Endothelial cell of umbilical vein (primary cell): Measurements from ENCODE around the gene CCR5AS.
"Not testable (repeated sequence)": the region's sequence is repeated elsewhere in the genome, so short reads cannot be mapped to it uniquely, and the experiment has no call there.

Experiments
- BruUV-seq: library from RNA; stranded (reverse); fragments of 400-500 nt; replicated peaks from 2 replicates; lab custom pipeline; 2021; lab: Mats Ljungman, UMichigan
- CTCF ChIA-PET: fragments of 300-600, 350-600 bp; sonication (Branson Sonifier 250); formaldehyde crosslinking; loops from one replicate; lab custom pipeline; 2021; ENCODE audit warnings: antibody characterized with exemption, inconsistent platforms; lab: Charles Lee
- POLR2A ChIA-PET: fragments of 300-600, 350-600 bp; sonication (Branson Sonifier 250); formaldehyde crosslinking; loops from one replicate; lab custom pipeline; 2021; ENCODE audit warnings: antibody characterized with exemption, inconsistent platforms; lab: Charles Lee
- DNase-seq: peaks from one replicate; pipeline ENCODE4 v3.0.0-alpha.2; 2011; ENCODE audit warnings: low read depth, low spot score
- FAIRE-seq: peaks from 2 replicates; lab custom pipeline; 2011; peaks lifted over from hg19 to GRCh38; lab: Jason Lieb, UNC
- H2AFZ ChIP-seq: 2 replicates; pipeline ENCODE4 v1.6.0; 2012; ENCODE audit warnings: low read depth, low read length, control low read depth, inconsistent platforms
- H3K27ac ChIP-seq: 2 replicates; pipeline ENCODE4 v1.5.1; 2011; ENCODE audit warnings: low read depth, mild to moderate bottlenecking, control low read depth, low read length, moderate library complexity; ENCODE audit not compliant: insufficient read depth
- H3K27me3 ChIP-seq, 2 experiments: 2 replicates each; pipeline versions ENCODE4 v1.6.0 to v1.6.1; 2011; ENCODE audit warnings: low read length in 2 of 2, mixed read lengths in 1 of 2; ENCODE audit not compliant: control insufficient read depth in 2 of 2, insufficient read depth in 2 of 2
- H3K36me3 ChIP-seq, 2 experiments: 2 replicates in 1 of 2; 3 replicates in 1 of 2; pipeline ENCODE4 v1.5.1; 2011; ENCODE audit warnings: low read length in 2 of 2, mild to moderate bottlenecking in 1 of 2, moderate library complexity in 1 of 2; ENCODE audit not compliant: control insufficient read depth in 2 of 2, insufficient read depth in 2 of 2; ENCODE audit errors: extremely low read depth in 1 of 2
- H3K4me1 ChIP-seq: 3 replicates; pipeline ENCODE4 v1.5.1; 2011; ENCODE audit warnings: mild to moderate bottlenecking, low read length; ENCODE audit not compliant: control insufficient read depth, insufficient read depth; ENCODE audit errors: extremely low read depth
- H3K4me2 ChIP-seq: 2 replicates; pipeline ENCODE4 v1.6.1; 2011; ENCODE audit warnings: low read length, control low read depth, mixed read lengths; ENCODE audit not compliant: insufficient read depth
- H3K4me3 ChIP-seq, 3 experiments: fragments of 200-600 bp in 1 of 3; sonication (generic), shearing (Covaris generic) in 1 of 3; replicated peaks in 1 of 3; 2 replicates each; pipeline ENCODE4 v1.5.1; 2011 to 2016; ENCODE audit warnings: control low read depth in 3 of 3, low read length in 3 of 3, mild to moderate bottlenecking in 2 of 3, inconsistent platforms in 1 of 3, low read depth in 1 of 3, moderate library complexity in 1 of 3; ENCODE audit not compliant: insufficient read depth in 1 of 3
- H3K79me2 ChIP-seq: 2 replicates; pipeline ENCODE4 v1.6.0; 2012; ENCODE audit warnings: low read length, inconsistent platforms; ENCODE audit not compliant: control insufficient read depth, insufficient read depth
- H3K9ac ChIP-seq: replicated peaks from 2 replicates; pipeline ENCODE3; 2011; ENCODE audit warnings: low read length, control low read depth; ENCODE audit not compliant: insufficient read depth; ENCODE audit errors: extremely low read depth
- H3K9me1 ChIP-seq: replicated peaks from 3 replicates; pipeline ENCODE4 v1.6.0; 2011; ENCODE audit warnings: mild to moderate bottlenecking, low read length; ENCODE audit not compliant: control insufficient read depth, insufficient read depth; ENCODE audit errors: extremely low read depth
- H3K9me3 ChIP-seq: replicated peaks from 2 replicates; pipeline ENCODE4 v1.5.1; 2012; ENCODE audit warnings: low read length, inconsistent platforms; ENCODE audit not compliant: control insufficient read depth, insufficient read depth
- H4K20me1 ChIP-seq: replicated peaks from 2 replicates; pipeline ENCODE3; 2011; ENCODE audit warnings: mild to moderate bottlenecking, low read length; ENCODE audit not compliant: control insufficient read depth, insufficient read depth; ENCODE audit errors: extremely low read depth
- GATA2 ChIP-seq: IDR thresholded peaks from 2 replicates; pipeline ENCODE4 v1.7.0; 2011; ENCODE audit warnings: low read depth, mild to moderate bottlenecking, moderate library complexity, mixed read lengths, low read length; ENCODE audit not compliant: insufficient read length, insufficient read depth
- dilution Hi-C: fragments of 300-500 bp; cut with MboI; formaldehyde crosslinking; loops from one replicate; pipeline ENCODE4 v1.15.0; 2019; ENCODE audit warnings: low sequenced_read_pairs; ENCODE audit not compliant: extremely low pct_ligation_motif_present
- intact Hi-C: fragments of 100-400 bp; cut with micrococcal nuclease; formaldehyde crosslinking; loops from one replicate; pipeline ENCODE4 v1.10.0; 2022
- TF ChIP-seq, protein P1 (sequence below), 2 donors: IDR thresholded peaks; 1 replicate in 1 of 2; 2 replicates in 1 of 2; pipeline ENCODE4 v1.5.1; 2011; ENCODE audit warnings: low read length in 2 of 2, mild to moderate bottlenecking in 2 of 2, moderate library complexity in 2 of 2, control low read depth in 1 of 2, inconsistent platforms in 1 of 2, low read depth in 1 of 2; ENCODE audit not compliant: insufficient read depth in 1 of 2; ENCODE audit errors: extremely low read depth in 1 of 2

The CCR5AS gene

DNA sequence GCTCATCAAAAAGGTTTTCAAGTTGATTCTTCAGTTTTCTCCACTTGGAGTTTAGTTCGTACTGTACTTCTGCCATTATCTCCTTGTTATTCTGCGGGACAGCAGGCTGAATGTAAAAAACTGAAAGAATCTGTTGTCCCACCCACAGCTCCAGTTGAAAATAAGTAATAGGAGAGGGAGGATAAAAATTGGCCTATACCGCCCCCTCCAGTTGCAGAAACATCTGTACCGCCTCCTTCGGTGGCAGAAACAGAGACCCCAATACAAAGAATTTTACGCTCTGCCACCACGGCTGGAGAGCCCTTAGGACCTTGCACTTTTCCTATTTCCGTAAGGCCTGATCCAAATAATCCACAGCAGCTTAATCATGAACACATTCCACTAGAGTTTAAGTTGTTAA is 20.5 kb upstream of the CCR5AS start:
- H3K4me3 ChIP-seq, dilution Hi-C loops, H2AFZ ChIP-seq, H3K9me1 ChIP-seq, H3K79me2 ChIP-seq, H3K4me1 ChIP-seq, POLR2A ChIA-PET, BruUV-seq, H3K9ac ChIP-seq, H3K9me3 ChIP-seq, H3K27ac ChIP-seq, H3K4me2 ChIP-seq, H4K20me1 ChIP-seq, H3K36me3 ChIP-seq, H3K27me3 ChIP-seq: not testable (repeated sequence)
- CTCF ChIA-PET = interaction anchor here (0.6 to 6.6 kb wide), 46 partner anchors 8 to 948 kb away, joined by 3 to 200 read pairs (median 4); partner anchors contain the start of genes CCR5, CCR5AS, CCRL2 and FYCO1
- intact Hi-C loops = loop anchor here (1.0 to 10.0 kb wide), 5 partner anchors 49 to 489 kb away; no protein-coding TSS in a partner anchor
- peak; percentile 68 for FAIRE-seq
- TF ChIP-seq, protein P1, sequence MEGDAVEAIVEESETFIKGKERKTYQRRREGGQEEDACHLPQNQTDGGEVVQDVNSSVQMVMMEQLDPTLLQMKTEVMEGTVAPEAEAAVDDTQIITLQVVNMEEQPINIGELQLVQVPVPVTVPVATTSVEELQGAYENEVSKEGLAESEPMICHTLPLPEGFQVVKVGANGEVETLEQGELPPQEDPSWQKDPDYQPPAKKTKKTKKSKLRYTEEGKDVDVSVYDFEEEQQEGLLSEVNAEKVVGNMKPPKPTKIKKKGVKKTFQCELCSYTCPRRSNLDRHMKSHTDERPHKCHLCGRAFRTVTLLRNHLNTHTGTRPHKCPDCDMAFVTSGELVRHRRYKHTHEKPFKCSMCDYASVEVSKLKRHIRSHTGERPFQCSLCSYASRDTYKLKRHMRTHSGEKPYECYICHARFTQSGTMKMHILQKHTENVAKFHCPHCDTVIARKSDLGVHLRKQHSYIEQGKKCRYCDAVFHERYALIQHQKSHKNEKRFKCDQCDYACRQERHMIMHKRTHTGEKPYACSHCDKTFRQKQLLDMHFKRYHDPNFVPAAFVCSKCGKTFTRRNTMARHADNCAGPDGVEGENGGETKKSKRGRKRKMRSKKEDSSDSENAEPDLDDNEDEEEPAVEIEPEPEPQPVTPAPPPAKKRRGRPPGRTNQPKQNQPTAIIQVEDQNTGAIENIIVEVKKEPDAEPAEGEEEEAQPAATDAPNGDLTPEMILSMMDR (IDR thresholded peaks at IDR 0.05; ENCODE audit: extremely low read depth in 1 of 2, insufficient read depth in 1 of 2, low read depth in 1 of 2, low read length in 2 of 2) = peak in 1 of 2 donors; percentile 14
- peak; percentile 42 for DNase-seq

DNA sequence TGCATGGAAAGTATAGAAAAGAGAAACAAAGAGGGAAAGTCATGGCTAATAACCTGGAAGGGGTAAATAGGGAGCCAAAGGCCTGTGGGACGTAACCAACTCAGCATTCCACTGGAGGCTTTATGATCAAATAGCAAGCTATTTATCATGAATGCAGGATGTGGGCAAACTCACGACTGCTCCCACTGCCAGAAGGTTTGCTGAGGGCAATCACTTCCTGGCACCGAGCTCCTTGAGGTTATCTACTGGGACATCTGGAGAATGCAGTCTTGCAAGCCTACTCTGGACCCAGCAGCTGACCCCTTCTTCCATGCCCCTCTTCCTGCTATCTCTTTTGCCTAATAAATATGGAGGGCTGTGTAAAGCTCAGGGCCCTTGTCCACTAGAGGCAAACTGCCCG is 19.6 kb upstream of the CCR5AS start:
- BruUV-seq, H3K4me3 ChIP-seq, POLR2A ChIA-PET, H3K4me1 ChIP-seq, H3K27me3 ChIP-seq, H4K20me1 ChIP-seq, dilution Hi-C loops, H3K27ac ChIP-seq, H3K36me3 ChIP-seq, H3K79me2 ChIP-seq, H3K9me3 ChIP-seq, H3K9ac ChIP-seq, H2AFZ ChIP-seq, H3K4me2 ChIP-seq, H3K9me1 ChIP-seq, DNase-seq: not testable (repeated sequence)
- intact Hi-C loops = loop anchor here (2.0 to 10.0 kb wide), 2 partner anchors 48 to 212 kb away; no protein-coding TSS in a partner anchor
- TF ChIP-seq GATA2 = peak; percentile 14
- CTCF ChIA-PET = interaction anchor here (0.9 to 6.6 kb wide), 19 partner anchors 9 to 487 kb away, joined by 3 to 200 read pairs (median 7); partner anchors contain the start of genes CCR5AS, CCRL2 and FYCO1
- FAIRE-seq = peak; percentile 37
